ENCODE results near the gene CCDC172.

DNA sequence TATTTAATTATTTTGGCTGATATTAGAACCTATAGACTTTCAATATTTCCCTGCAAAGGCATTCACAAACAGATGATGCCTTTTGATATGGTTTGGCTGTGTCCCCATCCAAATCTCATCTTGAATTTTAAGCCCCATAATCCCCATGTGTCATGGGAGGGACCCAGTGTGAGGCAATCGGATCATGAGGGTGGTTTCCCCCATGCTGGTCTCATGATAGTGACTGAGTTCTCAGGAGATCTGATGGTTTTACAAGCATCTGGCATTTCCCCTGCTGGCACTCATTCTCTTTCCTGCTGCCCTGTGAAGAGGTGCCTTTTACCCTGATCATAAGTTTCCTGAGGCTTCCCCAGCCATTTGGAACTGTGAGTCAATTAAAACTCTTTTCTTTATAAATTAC lies 94.1 kb downstream of the CCDC172 start:
- TF ChIP-seq, protein P1, sequence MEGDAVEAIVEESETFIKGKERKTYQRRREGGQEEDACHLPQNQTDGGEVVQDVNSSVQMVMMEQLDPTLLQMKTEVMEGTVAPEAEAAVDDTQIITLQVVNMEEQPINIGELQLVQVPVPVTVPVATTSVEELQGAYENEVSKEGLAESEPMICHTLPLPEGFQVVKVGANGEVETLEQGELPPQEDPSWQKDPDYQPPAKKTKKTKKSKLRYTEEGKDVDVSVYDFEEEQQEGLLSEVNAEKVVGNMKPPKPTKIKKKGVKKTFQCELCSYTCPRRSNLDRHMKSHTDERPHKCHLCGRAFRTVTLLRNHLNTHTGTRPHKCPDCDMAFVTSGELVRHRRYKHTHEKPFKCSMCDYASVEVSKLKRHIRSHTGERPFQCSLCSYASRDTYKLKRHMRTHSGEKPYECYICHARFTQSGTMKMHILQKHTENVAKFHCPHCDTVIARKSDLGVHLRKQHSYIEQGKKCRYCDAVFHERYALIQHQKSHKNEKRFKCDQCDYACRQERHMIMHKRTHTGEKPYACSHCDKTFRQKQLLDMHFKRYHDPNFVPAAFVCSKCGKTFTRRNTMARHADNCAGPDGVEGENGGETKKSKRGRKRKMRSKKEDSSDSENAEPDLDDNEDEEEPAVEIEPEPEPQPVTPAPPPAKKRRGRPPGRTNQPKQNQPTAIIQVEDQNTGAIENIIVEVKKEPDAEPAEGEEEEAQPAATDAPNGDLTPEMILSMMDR (conservative IDR thresholded peaks at IDR 0.05): no peak
- no peak for TF ChIP-seq EZH2 (IDR thresholded peaks at IDR 0.05; ENCODE audit: low read depth)

Measured in PC-9 (cell line).